Measurements from ENCODE around the gene GAGE13. TPM values are rescaled to one million over a fixed set of nuclear protein-coding genes. Genes with fewer than 3 reads are reported as not detected.
A peak's percentile ranks its signal among the peaks of the same experiment; 100 is the strongest.
"Not testable (repeated sequence)": the region's sequence is repeated elsewhere in the genome, so short reads cannot be mapped to it uniquely, and the experiment has no call there.

Gene GAGE13, protein sequence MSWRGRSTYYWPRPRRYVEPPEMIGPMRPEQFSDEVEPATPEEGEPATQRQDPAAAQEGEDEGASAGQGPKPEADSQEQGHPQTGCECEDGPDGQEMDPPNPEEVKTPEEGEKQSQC
- total RNA-seq: not detected

DNA sequence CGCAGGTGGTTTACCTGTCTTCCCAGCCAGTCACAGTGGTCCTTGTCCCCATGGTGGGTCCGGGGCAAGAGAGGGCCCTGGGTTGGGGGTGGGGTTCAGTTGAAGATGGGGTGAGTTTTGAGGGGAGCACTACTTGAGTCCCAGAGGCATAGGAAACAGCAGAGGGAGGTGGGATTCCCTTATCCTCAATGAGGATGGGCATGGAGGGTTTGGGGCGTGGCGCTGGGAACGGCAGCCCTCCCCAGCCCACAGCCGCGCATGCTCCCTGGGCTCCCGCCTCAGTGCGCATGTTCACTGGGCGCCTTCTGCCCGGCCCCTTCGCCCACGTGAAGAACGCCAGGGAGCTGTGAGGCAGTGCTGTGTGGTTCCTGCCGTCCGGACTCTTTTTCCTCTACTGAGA is at the start of gene GAGE13:
GAGE13 (plus strand) TSS at position 301 of the 400 bp plus-strand sequence. CDS start 1,156 bp downstream, outside the sequence.
- DNase-seq: not testable (repeated sequence)

DNA sequence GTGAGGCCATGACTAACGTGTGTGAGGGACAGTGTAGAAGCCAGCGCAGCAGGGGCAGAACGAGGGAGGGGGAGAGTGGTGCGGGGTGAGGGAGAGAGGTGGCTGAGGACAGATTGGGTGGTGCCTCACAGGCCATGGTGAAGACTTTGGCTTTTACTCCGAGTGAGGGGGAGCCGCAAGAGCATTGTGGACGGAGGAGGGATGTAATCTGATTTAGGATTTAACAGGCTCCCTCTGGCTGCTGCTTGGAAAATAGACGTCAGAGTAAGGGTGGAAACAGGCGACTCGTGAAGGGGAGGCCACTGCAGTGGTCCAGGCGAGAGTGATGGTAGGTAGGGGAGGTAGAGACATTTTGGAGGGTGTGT is 48.8 kb upstream of the GAGE13 start:
- DNase-seq: peak; percentile 10

DNA sequence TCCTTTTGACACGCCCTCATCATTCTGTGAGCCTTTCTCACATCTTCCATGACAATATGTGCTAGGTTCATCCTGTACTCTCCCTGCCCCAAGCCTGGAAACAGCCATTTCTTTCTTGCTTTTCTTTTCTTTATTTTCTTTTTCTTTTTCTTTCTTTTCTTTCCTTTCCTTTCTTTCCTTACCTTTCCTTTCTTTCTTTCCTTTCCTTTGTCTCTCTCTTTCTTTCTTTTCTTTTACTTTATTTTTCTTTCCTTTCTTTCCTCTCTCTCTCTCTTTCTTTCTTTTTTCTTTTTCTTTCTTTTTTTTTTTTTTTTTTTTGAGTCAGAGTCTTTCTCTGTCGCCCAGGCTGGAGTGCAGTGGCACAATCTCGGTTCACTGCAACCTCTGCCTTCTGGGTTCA is 47.2 kb upstream of the GAGE13 start:
- DNase-seq: no peak

DNA sequence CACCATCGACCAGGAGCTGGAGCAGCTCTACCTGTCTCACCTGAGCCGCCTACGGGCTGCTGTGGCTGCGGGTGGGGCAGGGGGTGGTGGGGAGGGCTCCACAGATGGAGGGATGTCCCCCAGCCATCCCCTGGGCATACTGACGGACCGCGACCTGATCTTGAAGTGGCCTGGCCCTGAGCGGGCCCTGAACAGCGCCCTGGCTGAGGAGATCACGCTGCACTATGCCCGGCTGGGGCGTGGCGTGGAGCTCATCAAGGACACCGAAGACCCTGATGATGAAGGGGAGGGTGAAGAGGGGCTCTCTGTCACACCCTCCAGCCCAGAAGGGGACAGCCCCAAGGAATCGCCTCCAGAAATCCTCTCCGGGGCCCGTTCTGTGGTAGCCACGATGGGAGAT is 45.2 kb upstream of the GAGE13 start:
- no peak for DNase-seq

DNA sequence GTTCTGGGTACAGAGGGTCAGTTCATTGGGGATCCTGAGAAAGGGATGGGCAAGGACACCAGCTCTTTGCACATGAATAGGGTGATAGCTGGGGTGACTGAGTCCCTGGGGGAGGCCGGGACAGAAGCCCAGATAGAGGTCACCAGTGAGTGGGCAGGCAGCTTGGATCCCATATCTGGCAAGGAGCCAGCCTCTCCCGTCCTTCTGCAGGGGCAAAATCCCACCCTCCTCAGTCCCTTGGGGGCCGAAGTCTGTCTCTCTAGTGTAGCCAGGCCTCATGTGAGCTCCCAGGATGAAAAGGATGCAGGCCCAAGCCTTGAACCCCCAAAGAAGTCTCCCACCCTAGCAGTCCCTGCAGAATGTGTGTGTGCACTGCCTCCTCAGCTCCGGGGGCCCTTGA is 44.8 kb upstream of the GAGE13 start:
- DNase-seq: no peak

DNA sequence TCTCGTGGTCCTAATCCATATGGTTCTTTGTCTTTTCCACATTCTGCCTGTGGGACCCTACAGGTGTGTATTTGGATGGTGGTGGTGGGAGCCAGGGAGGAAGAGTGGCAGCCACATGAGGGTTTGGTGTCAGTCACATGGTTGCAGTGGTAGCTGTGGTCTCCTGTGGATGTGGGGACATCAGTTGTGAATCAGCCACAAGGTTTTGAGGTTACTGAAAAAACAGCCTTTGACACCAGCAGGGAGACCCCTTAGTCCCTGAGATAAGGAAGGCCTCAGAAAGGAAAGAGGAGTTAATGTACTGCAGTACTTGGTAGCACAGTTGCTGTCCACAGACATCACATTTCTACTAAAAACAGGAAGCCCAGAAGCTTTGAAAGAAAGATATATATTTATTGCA is 43.7 kb upstream of the GAGE13 start:
- no peak for DNase-seq

DNA sequence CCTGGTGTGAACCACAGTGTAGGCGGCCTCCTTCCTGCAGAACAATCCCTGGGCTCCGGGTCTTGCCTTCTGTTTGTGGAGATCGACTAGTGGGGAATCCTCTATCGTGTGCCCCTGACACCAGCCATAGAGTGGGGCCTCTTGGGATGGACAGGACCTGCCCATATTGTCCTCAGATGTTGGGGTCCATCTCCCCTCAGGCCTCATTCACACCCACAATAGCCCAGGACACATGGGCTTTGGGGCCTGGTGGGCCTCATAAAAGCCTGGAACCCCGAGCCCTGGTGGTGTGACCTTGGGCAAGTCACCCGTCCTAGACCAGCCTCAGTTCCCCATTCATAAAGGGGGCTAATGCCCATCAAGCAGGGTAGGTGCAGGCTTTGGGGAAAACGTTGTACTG is 41.2 kb upstream of the GAGE13 start:
- DNase-seq: no peak

DNA sequence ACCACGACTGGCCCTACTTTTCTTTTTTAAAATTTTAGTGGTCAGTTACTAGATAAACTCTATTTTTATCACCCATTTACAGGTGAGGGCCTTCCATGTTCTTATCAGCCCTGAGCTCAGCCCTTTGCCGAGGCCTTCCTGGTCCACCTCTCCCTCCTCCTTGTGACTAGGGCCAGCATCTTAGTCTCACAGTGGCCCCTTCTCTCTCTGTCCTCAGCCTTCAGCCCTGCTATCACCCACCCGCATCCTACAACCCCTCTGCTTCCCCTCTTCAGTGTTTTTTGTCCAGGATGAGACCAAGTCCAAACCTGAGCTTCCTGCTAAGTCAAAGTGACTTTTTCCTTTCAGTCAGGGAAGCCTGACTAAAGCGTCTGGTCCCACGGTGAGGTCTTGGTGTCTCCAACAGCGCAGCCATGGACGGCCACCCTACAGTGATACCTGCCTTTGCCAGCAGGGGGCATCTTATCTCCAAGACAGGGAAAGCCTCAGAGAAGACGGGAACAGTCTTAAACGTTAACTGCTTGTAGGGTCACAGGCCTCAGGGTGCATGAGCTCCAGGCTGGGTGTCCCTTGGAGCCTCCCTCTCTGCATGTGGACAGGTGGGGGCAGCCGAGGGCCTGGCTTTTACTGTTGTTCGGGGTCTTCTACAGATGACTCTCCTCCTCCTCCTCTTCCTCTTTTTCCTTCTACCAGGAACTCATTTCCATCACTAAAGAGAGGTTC is 39.6 kb upstream of the GAGE13 start:
- DNase-seq: no peak

DNA sequence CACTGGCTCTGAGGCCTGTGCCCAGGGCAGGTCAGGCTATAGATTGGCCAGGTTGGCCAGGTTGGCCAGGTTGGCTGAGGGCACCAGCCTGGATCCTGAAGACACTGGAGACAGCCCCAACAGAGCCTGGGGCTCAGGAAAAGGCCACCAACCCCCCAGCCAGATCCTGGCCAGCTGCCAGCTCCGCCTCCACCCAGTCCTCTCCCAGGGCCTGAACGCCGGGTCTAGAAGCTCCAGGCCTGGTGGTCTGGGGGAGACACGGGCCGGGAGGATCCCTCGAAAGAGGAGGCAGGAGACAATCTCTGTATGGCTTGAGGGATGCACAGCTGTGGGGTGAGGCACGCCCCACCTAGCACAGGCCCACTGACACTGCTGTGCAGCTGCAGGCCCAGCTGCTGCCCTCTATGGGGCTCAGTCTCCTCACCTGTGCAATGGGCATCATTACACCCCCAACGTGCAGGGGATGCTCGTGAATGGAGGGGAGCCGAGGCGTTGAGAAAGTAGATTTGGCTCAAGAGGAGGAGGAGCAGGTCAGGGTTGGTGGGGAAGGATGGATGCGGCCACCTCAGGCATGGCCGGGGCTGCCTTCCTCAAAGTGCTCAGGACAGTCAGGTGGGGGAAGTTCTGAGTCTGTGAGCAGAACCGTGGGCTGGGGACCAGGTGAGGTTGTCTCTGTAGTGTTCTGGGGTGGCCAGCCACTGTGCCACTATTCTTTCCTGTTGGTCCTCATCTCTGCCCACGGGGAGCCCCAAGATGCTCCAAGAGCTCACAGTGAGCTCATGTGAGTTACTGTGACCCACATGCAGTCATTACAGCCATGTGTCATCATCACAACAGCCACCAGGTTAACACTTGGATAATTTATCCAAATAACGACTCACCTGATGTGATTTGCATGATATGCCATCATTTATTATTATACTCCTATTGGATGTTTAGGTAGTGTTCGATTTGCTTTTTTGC is 38.7 kb upstream of the GAGE13 start:
- DNase-seq: no peak

DNA sequence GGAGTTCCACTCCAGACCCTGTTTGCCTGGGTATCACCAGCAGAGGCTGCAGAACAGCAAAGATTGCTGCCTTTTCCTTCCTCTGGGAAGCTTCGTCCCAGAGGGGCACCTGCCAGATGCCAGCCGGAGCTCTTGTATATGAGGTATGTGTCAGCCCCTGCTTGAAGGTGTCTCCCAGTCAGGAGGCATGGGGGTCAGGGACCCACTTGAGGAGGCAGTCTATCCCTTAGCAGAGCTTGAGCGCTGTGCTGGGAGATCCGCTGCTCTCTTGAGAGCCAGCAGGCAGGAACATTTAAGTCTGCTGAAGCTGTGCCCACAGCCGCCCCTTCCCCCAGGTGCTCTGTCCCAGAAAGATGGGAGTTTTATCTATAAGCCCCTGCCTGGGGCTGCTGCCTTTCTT is 32.1 kb upstream of the GAGE13 start:
- DNase-seq: not testable (repeated sequence)

DNA sequence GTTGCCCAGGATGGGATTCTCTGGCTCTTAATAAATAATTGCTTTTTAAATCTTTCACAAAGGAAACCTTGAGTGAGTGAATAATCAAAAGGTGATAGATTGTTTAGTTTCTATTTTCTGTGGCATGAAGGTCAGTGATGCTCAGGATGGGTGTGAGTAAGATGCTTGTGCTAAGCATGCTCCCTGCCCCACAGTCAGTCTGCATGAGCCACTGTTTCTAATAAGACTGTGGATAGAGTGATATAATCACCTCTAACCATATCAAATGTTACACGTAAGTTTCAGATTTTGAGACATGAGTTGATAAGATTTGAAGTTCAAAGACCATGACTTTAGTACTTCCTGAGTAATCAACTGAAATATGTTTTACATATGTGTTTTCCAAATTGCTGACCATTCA is 30.7 kb upstream of the GAGE13 start:
- no peak for DNase-seq

DNA sequence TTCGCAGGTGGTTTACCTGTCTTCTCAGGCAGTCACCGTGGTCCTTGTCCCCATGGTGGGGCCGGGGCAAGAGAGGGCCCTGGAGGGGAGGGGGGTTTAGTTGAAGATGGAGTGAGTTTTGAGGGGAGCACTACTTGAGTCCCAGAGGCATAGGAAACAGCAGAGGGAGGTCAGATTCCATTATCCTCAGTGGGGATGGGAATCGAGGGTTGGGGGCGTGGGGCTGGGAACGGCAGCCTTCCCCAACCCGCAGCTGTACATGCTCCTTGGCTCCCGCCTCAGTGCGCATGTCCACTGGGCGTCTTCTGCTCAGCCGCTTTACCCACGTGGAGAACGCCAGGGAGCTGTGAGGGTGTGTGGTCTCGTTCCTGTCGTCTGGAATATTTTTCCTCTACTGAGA is 28.0 kb upstream of the GAGE13 start, which contains the start of gene GAGE10:
GAGE10 (plus strand) TSS at position 301 of the 400 bp plus-strand sequence. CDS start 1,214 bp downstream, outside the sequence.
- DNase-seq: no peak

DNA sequence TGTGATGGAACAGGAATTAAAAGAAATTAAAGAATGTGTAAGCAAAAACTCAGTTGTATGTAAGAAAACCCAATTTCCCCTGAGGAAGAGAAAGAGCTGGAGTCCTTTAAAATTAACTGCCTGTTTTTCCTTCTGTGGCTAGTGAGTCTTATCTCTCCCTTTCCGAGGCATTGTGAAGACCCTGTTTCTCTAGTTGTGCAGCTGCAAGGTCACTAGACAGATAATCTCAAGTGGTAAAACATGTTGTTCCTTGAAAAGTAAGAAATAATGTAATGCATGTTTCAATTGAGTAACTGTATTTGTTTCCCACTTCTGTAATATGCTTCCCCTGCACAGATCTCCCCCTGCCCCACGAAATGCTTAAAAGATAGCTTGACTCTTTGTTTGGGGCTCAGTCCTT is 23.6 kb upstream of the GAGE13 start:
- not testable (repeated sequence) for DNase-seq

DNA sequence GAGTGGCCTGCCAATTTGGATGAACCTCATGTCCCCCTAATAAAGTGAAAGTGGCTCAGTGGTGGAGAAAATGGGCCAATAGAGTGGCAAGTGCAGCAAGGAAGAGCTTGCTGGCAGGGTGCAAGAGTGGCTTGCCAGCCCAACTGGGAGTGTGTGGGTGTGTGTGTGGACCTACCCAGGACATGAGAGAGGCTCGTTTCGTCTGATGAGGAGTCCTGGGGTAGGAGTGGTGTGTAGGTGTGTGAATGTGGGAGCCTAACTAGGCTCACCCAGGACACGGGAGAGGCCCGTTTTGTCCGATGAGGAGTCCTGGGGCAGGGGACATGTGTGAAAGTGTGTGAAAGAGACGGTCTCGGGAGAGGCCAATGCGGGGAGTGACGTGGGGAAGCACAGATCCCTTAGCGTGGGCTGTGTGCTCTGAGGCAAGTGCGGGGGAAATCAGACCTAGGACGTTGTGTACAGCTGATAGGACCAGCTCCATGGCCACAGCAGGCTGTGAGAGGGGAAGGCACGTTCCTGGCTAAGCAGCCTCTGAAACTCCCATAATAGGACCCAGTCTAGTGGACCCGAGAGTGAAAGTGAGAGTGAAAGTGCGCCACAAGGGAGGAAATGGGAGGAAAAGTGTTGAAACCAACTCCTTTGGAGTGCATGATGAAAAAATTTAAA is 22.6 kb upstream of the GAGE13 start:
- DNase-seq: no peak

DNA sequence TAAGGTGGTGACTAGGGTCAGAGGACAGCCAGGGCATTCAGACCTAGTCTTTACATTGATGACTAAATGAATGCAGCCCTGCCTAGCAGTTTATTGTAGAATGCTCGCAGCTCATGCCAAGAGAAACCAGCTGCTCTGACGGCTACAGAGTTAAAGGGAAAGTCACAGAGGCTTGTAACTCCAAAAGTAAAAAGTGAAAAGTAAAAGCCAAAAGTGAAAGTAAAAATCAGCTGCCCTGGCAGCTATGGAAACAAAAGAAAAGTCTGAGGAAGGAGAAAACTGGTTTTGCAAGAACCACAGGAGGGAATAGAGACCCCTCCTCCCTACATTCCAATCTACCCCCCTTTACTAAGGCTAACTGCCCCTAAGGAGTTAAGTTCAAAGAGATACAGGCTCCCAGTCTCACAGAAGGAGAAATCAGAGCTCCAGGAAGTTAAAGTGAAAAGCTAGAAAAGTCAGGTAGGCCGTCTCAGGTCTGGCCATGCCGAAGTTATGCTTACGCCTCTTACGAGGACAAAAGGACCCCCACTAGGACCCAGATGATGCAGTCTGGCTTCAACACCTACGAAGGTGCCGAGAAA is 21.9 kb upstream of the GAGE13 start:
- no peak for DNase-seq

DNA sequence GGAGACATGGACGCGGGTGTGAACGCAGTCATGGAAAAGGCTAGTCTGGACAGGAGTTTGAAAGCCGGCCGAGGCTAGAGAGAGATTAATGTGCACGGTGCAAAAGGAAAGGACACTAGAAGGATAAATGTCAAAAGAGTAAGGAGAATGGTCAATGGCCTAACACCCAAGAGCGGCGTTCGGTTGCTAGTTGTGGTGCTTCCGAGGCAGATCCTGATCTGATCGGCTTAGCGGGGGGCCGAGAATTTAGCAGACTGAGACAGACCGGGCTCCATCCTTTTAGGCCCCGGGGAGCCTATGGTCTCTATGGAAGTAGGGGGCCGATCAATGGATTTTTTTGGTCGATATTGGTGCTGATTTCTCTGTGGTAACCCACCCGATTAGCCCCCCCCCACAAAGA is 21.0 kb upstream of the GAGE13 start:
- no peak for DNase-seq

DNA sequence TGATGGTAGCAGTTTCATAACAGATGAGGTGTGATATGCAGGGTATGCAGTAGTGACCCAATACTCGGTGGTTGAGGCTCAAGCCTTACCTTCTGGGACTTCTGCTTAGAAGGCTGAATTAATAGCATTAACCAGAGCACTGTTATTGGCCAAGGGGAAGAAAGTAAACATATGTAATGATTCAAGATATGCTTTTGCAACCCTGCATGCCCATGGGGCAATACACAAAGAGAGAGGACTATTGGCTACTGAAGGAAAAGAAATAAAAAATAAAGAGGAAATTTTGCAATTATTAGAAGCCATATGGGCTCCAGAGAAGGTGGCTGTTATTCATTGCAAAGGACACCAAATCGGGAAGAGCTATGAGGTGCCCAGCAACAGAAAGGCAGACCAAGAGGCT is 19.2 kb upstream of the GAGE13 start:
- no peak for DNase-seq

DNA sequence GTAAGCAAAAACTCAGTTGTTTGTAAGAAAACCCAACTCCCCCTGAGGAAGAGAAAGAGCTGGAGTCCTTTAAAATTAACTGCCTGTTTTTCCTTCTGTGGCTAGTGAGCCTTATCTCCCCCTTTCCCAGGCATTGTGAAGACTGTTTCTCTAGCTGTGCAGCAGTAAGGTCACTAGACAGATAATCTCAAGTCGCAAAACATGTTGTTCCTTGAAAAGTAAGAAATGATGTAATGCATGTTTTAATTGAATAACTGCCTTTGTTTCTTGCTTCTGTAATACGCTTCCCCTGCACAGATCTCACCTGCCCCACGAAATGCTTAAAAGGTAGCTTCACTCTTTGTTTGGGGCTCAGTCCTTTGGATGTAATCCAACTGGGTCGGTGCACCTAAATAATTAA is 15.3 kb upstream of the GAGE13 start:
- DNase-seq: no peak

DNA sequence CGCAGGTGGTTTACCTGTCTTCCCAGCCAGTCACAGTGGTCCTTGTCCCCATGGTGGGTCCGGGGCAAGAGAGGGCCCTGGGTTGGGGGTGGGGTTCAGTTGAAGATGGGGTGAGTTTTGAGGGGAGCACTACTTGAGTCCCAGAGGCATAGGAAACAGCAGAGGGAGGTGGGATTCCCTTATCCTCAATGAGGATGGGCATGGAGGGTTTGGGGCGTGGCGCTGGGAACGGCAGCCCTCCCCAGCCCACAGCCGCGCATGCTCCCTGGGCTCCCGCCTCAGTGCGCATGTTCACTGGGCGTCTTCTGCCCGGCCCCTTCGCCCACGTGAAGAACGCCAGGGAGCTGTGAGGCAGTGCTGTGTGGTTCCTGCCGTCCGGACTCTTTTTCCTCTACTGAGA is 9.6 kb upstream of the GAGE13 start, which contains the start of gene GAGE12J:
GAGE12J (plus strand) TSS at position 301 of the 400 bp plus-strand sequence. CDS start 1,157 bp downstream, outside the sequence.
- DNase-seq: not testable (repeated sequence)

DNA sequence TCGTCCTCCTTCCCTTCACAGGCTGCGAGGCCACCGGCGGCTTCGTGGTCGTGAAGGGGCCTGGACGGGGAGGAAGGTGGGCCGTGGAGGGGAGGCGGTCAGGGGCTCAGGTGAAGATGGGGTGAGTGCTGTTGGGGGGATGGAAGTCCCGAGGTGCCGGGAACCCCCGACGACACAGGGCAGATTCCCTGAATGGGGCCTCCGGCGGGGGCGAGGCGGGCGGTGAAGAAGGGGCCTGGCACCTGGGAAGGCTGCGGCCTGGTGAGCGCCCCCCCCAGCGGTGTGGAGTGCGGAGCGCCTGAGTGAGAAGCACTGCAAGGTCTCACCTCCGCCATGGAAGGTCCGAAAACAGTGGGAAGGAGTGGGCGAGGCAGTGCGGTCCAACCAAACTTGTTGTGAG is 9.1 kb upstream of the GAGE13 start:
- DNase-seq: not testable (repeated sequence)

DNA sequence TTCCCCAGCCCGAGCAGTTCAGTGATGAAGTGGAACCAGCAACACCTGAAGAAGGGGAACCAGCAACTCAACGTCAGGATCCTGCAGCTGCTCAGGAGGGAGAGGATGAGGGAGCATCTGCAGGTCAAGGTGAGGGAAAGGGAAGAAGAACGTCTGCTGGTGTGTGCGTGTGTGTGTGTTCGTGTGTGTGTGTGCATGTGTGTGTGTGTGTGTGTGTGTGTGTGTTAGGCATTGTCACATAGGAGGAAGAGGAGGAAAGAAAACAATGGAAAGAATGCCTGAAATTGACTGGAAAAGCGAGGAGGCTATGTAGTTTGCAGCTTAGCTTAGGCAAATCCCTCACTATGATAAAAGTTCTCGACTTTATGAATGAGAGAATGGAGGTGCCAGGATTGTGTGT is 7.6 kb upstream of the GAGE13 start:
- not testable (repeated sequence) for DNase-seq

DNA sequence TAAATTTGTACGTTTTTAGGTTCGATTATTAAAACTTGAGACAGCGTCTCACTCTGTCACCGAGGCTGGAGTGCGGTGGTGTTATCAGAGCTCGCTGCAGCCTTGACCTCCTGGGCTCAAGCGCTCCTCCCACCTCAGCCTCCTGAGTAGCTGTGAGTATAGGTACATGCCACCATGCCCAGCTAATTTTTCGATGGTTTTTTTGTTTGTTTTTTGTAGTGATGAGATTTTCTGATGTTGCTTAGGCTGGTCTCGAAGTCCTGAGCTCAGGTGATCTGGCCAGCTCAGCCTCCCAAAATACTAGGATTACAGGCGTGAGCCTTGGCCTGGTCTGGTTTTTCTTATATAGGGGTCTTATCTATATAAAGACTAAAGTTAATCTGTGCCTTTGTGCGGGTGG is 961 bp upstream of the GAGE13 start:
- DNase-seq: not testable (repeated sequence)

Data from occipital lobe (tissue), 2 donors.